ENCODE measurements around the gene C1QTNF8. TPM values are rescaled to one million over a fixed set of nuclear protein-coding genes. Genes with fewer than 3 reads are reported as not detected.

Gene C1QTNF8
- total RNA-seq, 1 donor from 2014 or later = not detected

DNA sequence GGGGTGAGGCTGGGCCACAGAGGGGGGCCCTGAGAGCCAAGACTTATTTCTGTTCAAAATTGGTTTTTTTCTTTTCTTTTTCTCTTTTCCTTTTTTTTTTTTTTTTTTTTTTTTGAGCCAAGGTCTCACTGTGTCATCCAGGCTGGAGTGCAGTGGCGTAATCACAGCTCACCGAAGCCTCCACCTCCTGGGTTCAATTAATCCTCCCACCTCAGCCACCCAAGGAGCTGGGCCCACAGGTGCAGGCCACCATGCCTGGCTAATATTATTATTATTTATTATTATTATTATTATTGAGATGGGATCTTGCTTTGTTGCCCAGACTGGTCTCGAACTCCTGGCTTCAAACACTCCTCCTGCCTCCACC lies 39.4 kb upstream of the C1QTNF8 start:
- Mint-ChIP-seq H3K4me3 (ENCODE audit: unreplicated experiment) (no peak overlapping the region), H3K27ac (ENCODE audit: unreplicated experiment) (no peak overlapping the region)

DNA sequence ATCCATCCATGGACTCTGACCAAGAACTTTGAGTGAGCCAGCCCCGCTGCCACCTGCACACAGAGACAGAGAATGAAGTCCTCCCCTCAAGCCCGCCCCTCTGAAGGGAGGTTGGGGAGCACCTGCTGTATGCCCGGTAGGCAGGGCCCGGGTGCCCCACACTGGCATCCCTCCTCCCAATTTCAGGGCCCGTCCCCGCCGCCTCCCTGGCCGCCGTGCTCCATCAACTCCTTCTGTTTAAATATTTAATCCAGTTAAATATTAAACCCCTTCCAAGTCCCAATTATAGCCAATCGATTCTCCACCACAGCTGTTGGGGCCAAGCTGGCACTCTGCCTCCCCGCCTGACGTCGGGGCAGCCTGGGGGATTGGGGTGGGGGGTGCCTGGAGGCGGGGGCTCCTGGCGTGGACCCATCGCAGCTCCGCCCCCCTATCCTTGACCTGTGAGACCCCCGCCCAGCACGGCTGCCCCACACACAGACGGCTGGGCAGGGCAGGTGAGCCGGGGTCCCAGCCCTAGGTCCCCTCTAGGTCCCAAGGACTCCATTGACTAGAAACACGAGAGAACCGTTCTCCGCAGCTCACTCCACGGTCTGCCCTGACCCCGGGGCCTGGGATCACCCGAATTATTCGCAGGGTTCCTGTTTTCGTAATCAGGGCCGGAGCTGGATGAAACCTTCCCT lies 38.9 kb upstream of the C1QTNF8 start:
- no peak for DNase-seq

More for the DNA sequence above, 39.4 kb upstream of the C1QTNF8 start:
- TF ChIP-seq, protein P1, sequence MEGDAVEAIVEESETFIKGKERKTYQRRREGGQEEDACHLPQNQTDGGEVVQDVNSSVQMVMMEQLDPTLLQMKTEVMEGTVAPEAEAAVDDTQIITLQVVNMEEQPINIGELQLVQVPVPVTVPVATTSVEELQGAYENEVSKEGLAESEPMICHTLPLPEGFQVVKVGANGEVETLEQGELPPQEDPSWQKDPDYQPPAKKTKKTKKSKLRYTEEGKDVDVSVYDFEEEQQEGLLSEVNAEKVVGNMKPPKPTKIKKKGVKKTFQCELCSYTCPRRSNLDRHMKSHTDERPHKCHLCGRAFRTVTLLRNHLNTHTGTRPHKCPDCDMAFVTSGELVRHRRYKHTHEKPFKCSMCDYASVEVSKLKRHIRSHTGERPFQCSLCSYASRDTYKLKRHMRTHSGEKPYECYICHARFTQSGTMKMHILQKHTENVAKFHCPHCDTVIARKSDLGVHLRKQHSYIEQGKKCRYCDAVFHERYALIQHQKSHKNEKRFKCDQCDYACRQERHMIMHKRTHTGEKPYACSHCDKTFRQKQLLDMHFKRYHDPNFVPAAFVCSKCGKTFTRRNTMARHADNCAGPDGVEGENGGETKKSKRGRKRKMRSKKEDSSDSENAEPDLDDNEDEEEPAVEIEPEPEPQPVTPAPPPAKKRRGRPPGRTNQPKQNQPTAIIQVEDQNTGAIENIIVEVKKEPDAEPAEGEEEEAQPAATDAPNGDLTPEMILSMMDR (IDR thresholded peaks at IDR 0.05; ENCODE audit: partially characterized antibody, unreplicated experiment) = no peak
- H3K36me3 Mint-ChIP-seq (ENCODE audit: unreplicated experiment) = no peaks in the 10 kb centered on the region
- H3K27me3 Mint-ChIP-seq (ENCODE audit: unreplicated experiment) = peaks cover 16% of the 10 kb centered on the region
- H3K9me3 Mint-ChIP-seq (ENCODE audit: unreplicated experiment) = peaks cover 3% of the 10 kb centered on the region
- peaks cover 6% of the 10 kb centered on the region for H3K4me1 Mint-ChIP-seq (ENCODE audit: low read depth, unreplicated experiment)
- no peak for DNase-seq

DNA sequence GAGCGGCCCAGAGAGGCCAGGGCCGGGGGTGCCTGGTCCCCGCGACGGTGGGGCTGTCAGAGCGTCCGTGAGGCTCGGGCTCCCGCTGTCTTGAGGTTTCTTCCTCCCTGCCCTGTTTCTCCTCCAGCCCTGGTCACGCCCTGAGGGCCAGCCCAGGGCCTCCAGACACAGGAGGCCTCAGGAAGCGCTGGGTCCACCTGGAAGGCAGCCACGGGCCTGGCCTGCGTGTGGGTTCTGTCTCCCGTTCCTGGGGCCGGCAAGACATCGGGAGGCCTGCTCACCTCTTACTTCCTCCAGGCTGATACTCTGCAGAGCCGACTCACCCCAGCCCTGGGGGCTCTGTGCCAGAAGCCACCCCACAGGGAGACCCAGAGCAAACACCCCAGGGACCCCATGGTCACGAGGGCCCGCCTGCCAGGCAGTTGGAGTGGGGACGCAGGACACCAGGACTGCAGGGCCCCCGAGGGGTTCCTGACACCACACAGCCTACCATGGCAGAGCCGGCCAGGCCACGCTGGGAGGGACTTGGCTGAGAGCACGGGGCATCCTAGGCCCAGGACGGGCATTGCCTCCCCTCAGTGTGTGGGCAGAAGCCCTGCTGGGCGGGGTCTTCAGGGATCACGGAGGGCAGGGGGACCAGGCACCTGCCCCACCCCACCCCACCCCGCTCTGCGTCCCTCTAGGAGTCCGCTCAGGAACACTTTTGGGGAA lies 37.9 kb upstream of the C1QTNF8 start:
- TF ChIP-seq, protein P1 (IDR thresholded peaks at IDR 0.05; ENCODE audit: partially characterized antibody, unreplicated experiment) = no peak
- Mint-ChIP-seq H3K9me3 (ENCODE audit: unreplicated experiment) (peaks cover 2% of the 10 kb centered on the region), H3K4me3 (ENCODE audit: unreplicated experiment) (no peak overlapping the region), H3K36me3 (ENCODE audit: unreplicated experiment) (no peaks in the 10 kb centered on the region), H3K27me3 (ENCODE audit: unreplicated experiment) (peaks cover 11% of the 10 kb centered on the region), H3K4me1 (ENCODE audit: low read depth, unreplicated experiment) (peaks cover 3% of the 10 kb centered on the region), H3K27ac (ENCODE audit: unreplicated experiment) (no peak overlapping the region)
- DNase-seq = no peak

More for the DNA sequence above, 38.9 kb upstream of the C1QTNF8 start:
- Mint-ChIP-seq H3K36me3 (ENCODE audit: unreplicated experiment) (no peaks in the 10 kb centered on the region), H3K27ac (ENCODE audit: unreplicated experiment) (no peak overlapping the region), H3K9me3 (ENCODE audit: unreplicated experiment) (peaks cover 2% of the 10 kb centered on the region), H3K27me3 (ENCODE audit: unreplicated experiment) (peaks cover 11% of the 10 kb centered on the region), H3K4me3 (ENCODE audit: unreplicated experiment) (no peak overlapping the region), H3K4me1 (ENCODE audit: low read depth, unreplicated experiment) (peaks cover 3% of the 10 kb centered on the region)
- TF ChIP-seq, protein P1 (IDR thresholded peaks at IDR 0.05; ENCODE audit: partially characterized antibody, unreplicated experiment) = no peak

DNA sequence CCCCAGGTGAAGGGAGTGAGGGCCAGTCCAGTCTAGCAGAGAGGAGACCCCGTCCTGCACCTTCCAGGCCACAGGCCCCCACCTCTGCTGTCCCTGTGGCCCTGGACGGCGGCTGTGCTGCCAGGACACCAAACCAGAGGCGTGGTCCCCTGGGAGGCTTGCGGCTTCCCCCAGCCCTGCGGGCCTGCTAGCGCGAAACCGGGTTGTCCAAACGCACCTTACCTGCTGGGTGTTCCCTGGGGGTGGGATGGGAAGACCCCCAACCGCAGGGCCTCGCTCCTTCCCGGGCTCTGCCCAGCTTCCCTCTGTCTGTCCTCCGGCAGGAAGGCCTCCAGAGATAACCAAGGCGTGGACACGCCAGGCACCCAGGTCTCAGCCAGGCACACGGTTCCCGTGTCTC lies 37.2 kb upstream of the C1QTNF8 start:
- TF ChIP-seq, protein P1 (IDR thresholded peaks at IDR 0.05; ENCODE audit: partially characterized antibody, unreplicated experiment) = no peak
- Mint-ChIP-seq H3K27me3 (ENCODE audit: unreplicated experiment) (peaks cover 7% of the 10 kb centered on the region), H3K9me3 (ENCODE audit: unreplicated experiment) (peaks cover 2% of the 10 kb centered on the region), H3K4me3 (ENCODE audit: unreplicated experiment) (no peak overlapping the region), H3K27ac (ENCODE audit: unreplicated experiment) (no peak overlapping the region), H3K4me1 (ENCODE audit: low read depth, unreplicated experiment) (peaks cover 3% of the 10 kb centered on the region), H3K36me3 (ENCODE audit: unreplicated experiment) (no peaks in the 10 kb centered on the region)
- DNase-seq = no peak

DNA sequence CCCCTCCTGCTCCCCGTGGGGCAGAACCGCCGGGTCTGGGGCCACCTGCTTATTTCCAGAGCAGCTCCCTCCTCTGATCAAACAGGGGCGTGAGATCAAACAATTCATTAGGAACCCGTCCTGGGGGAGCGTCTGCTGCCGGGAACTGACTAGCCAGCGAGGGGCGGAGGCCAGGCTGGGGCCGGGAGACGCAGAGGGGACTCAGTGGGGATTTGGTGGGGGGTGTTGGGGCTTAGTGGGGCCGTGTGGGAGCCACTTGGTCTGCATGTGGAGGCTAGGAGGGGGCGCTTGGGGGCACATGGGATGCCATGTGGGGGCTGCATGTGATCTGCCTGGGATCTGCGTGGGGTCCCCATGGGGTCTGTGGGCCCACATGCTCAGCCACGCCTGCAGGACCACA lies 36.4 kb upstream of the C1QTNF8 start:
- Mint-ChIP-seq H3K27me3 (ENCODE audit: unreplicated experiment) (peaks cover 4% of the 10 kb centered on the region), H3K4me3 (ENCODE audit: unreplicated experiment) (no peak overlapping the region), H3K9me3 (ENCODE audit: unreplicated experiment) (peaks cover 2% of the 10 kb centered on the region), H3K27ac (ENCODE audit: unreplicated experiment) (no peak overlapping the region), H3K4me1 (ENCODE audit: low read depth, unreplicated experiment) (peaks cover 3% of the 10 kb centered on the region), H3K36me3 (ENCODE audit: unreplicated experiment) (no peaks in the 10 kb centered on the region)
- no peak for DNase-seq
- TF ChIP-seq, protein P1 (IDR thresholded peaks at IDR 0.05; ENCODE audit: partially characterized antibody, unreplicated experiment) = no peak

Data from glutamatergic neuron (in vitro differentiated cells).